Coronary artery (tissue), 2 donors: ENCODE results near the gene MEGF11.

Experiments used
- DNase-seq: peaks from one replicate; pipeline ENCODE4 v3.0.0-alpha.2; 2017; ENCODE audit warnings: low spot score
- H3K27ac ChIP-seq, 2 donors: fragments of 200-600 bp; sonication (generic); one replicate each; pipeline ENCODE4 v1.5.1; 2016 to 2019
- H3K4me3 ChIP-seq: fragments of 200-600 bp; sonication (generic); 2 replicates; pipeline ENCODE4 v1.5.1; 2016; ENCODE audit warnings: mild to moderate bottlenecking, moderate library complexity
- CTCF ChIP-seq: fragments of 200-600 bp; sonication (generic); IDR thresholded peaks from one replicate; pipeline ENCODE4 v1.5.1; 2019; ENCODE audit warnings: antibody characterized with exemption

MEGF11 gene

GRCh38 chr15:65863106-65863505, 390.4 kb downstream of the MEGF11 start:
- DNase-seq: no peak
- TF ChIP-seq CTCF: no peak
- no peak overlapping the region for H3K4me3 ChIP-seq
- no peak overlapping the region for H3K27ac ChIP-seq

GRCh38 chr15:65862682-65863081, 390.9 kb downstream of the MEGF11 start:
- Histone ChIP-seq H3K4me3 (no peak overlapping the region), H3K27ac (no peak overlapping the region)
- no peak for DNase-seq
- TF ChIP-seq CTCF: no peak

GRCh38 chr15:65857718-65858402, 395.7 kb downstream of the MEGF11 start:
- no peak overlapping the region for H3K4me3 ChIP-seq
- TF ChIP-seq CTCF: no peak
- no peak for DNase-seq
- H3K27ac ChIP-seq: no peak overlapping the region

- no peak overlapping the region for H3K27ac ChIP-seq
- peak; percentile 62 for TF ChIP-seq CTCF
- no peak for DNase-seq
- no peak overlapping the region for H3K4me3 ChIP-seq
Measured at GRCh38 chr15:65856821-65857455, 396.6 kb downstream of the MEGF11 start.

- Histone ChIP-seq H3K4me3 (no peak overlapping the region), H3K27ac (no peak overlapping the region)
- no peak for TF ChIP-seq CTCF
- DNase-seq: no peak
Measured at GRCh38 chr15:65851981-65852380, 401.6 kb downstream of the MEGF11 start.

- TF ChIP-seq CTCF: no peak
- H3K4me3 ChIP-seq: no peak overlapping the region
- no peak overlapping the region for H3K27ac ChIP-seq
- DNase-seq: no peak
Measured at GRCh38 chr15:65847989-65848388, 405.6 kb downstream of the MEGF11 start.
